Hepatocyte (in vitro differentiated cells): Measurements from ENCODE around the gene SAFB2. TPM values are rescaled to one million over a fixed set of nuclear protein-coding genes. Genes with fewer than 3 reads are reported as not detected.

Experiments
- DNase-seq: peaks from one replicate; pipeline ENCODE4 v3.0.0-alpha.2; 2016; ENCODE audit warnings: low spot score
- H2AFZ ChIP-seq: fragments of 200-600 bp; sonication (generic); 2 replicates; pipeline ENCODE4 v1.6.0; 2016; ENCODE audit warnings: antibody characterized with exemption, mild to moderate bottlenecking
- H3K27ac ChIP-seq: fragments of 200-600 bp; sonication (generic); 2 replicates; pipeline ENCODE4 v1.5.1; 2016; ENCODE audit warnings: mild to moderate bottlenecking
- H3K27me3 ChIP-seq: fragments of 200-600 bp; sonication (generic); 2 replicates; pipeline ENCODE4 v1.6.1; 2016
- H3K36me3 ChIP-seq: fragments of 200-600 bp; sonication (generic); replicated peaks from 2 replicates; pipeline ENCODE4 v1.5.1; 2016; ENCODE audit warnings: low read depth; ENCODE audit not compliant: insufficient read depth
- H3K4me1 ChIP-seq: fragments of 200-600 bp; sonication (generic); 2 replicates; pipeline ENCODE4 v1.5.1; 2016; ENCODE audit warnings: mild to moderate bottlenecking, moderate library complexity; ENCODE audit not compliant: insufficient read depth
- H3K4me2 ChIP-seq: fragments of 200-600 bp; sonication (generic); 2 replicates; pipeline ENCODE4 v1.6.0; 2016
- H3K4me3 ChIP-seq: fragments of 200-600 bp; sonication (generic); 2 replicates; pipeline ENCODE4 v1.5.1; 2016; ENCODE audit warnings: mild to moderate bottlenecking
- H3K79me2 ChIP-seq: fragments of 200-600 bp; sonication (generic); 2 replicates; pipeline ENCODE4 v1.6.0; 2017; ENCODE audit warnings: mild to moderate bottlenecking
- H3K9me2 ChIP-seq: fragments of 200-600 bp; sonication (generic); replicated peaks from 2 replicates; pipeline ENCODE4 v1.6.0; 2017; ENCODE audit warnings: mild to moderate bottlenecking; ENCODE audit not compliant: insufficient read depth
- H3K9me3 ChIP-seq: fragments of 200-600 bp; sonication (generic); 2 replicates; pipeline ENCODE4 v1.5.1; 2016; ENCODE audit warnings: low read depth, mild to moderate bottlenecking
- H4K20me1 ChIP-seq: fragments of 200-600 bp; sonication (generic); 2 replicates; pipeline ENCODE4 v1.6.0; 2016; ENCODE audit warnings: mild to moderate bottlenecking; ENCODE audit not compliant: insufficient read depth, poor library complexity, severe bottlenecking
- CTCF ChIP-seq: fragments of 200-600 bp; sonication (generic); IDR thresholded peaks from 2 replicates; pipeline ENCODE4 v1.5.1; 2016; ENCODE audit warnings: antibody characterized with exemption, mild to moderate bottlenecking; ENCODE audit not compliant: poor library complexity
- EZH2 ChIP-seq: fragments of 200-600 bp; sonication (generic); IDR thresholded peaks from 2 replicates; pipeline ENCODE4 v1.6.1; 2016; ENCODE audit warnings: antibody characterized with exemption, mild to moderate bottlenecking, borderline replicate concordance
- EZH2phosphoT487 ChIP-seq: fragments of 200-600 bp; sonication (generic); IDR thresholded peaks from one replicate; pipeline ENCODE4 v1.6.1; 2018; ENCODE audit warnings: antibody characterized with exemption, mild to moderate bottlenecking, low read depth, moderate library complexity; ENCODE audit not compliant: unreplicated experiment, severe bottlenecking
- WGBS: methylation state at CpG from one replicate; pipeline ENCODE4 v1.1.6; 2016; ENCODE audit warnings: low lambda C conversion rate; ENCODE audit errors: missing lambda C conversion rate; 5-methylcytosine and 5-hydroxymethylcytosine counted together
- polyA plus RNA-seq: library from polyadenylated mRNA; unstranded; fragments of >200 nt; fragmentation: Nextera tagmentation; extraction: Ambion mirVana; gene quantifications from 2 replicates; pipeline ENCODE4 v1.2.1, GENCODE V29; 2016
- total RNA-seq: library from RNA; depleted of rRNA; stranded (reverse); fragments of >200 nt; gene quantifications from 2 replicates; pipeline ENCODE4 v1.2.3, GENCODE V29; 2014

SAFB2 gene
- total and polyA plus RNA-seq, 2 experiments from 2014 or later: 21.1 to 42.6 TPM

- H3K79me2 ChIP-seq: no peaks in the 10 kb centered on the region
- 81% methylated on average over 22 of the region's 22 CpGs for WGBS
- H3K36me3 ChIP-seq: no peaks in the 10 kb centered on the region
- no peak overlapping the region for H3K27ac ChIP-seq
- no peaks in the 10 kb centered on the region for H3K9me2 ChIP-seq
- H2AFZ ChIP-seq: no peak overlapping the region
- DNase-seq: peak; percentile 44
- H3K4me2 ChIP-seq: no peak overlapping the region
- H4K20me1 ChIP-seq: no peaks in the 10 kb centered on the region
- TF ChIP-seq CTCF (no peak), EZH2 (no peak), EZH2phosphoT487 (no peak)
- H3K4me1 ChIP-seq: no peaks in the 10 kb centered on the region
- H3K4me3 ChIP-seq: no peak overlapping the region
- H3K27me3 ChIP-seq: no peaks in the 10 kb centered on the region
- no peaks in the 10 kb centered on the region for H3K9me3 ChIP-seq
Observed at GRCh38 chr19:5667751-5668271, 45.2 kb upstream of the SAFB2 start.

GRCh38 chr19:5666921-5667610, 44.5 kb upstream of the SAFB2 start:
- TF ChIP-seq EZH2 (no peak), CTCF (no peak), EZH2phosphoT487 (no peak)
- Histone ChIP-seq H3K9me3 (no peaks in the 10 kb centered on the region), H3K79me2 (no peaks in the 10 kb centered on the region), H3K27ac (no peak overlapping the region), H3K27me3 (no peaks in the 10 kb centered on the region), H2AFZ (no peak overlapping the region), H4K20me1 (no peaks in the 10 kb centered on the region), H3K36me3 (no peaks in the 10 kb centered on the region), H3K4me3 (no peak overlapping the region), H3K9me2 (no peaks in the 10 kb centered on the region), H3K4me1 (no peaks in the 10 kb centered on the region), H3K4me2 (no peak overlapping the region)
- 94% methylated on average over 20 of the region's 26 CpGs for WGBS
- DNase-seq: no peak

GRCh38 chr19:5665781-5666513, 43.4 kb upstream of the SAFB2 start:
- 86% methylated on average over 10 of the region's 10 CpGs for WGBS
- Histone ChIP-seq H3K36me3 (no peaks in the 10 kb centered on the region), H3K4me2 (no peak overlapping the region), H3K27me3 (no peaks in the 10 kb centered on the region), H3K4me3 (no peak overlapping the region), H3K79me2 (no peaks in the 10 kb centered on the region), H3K4me1 (no peaks in the 10 kb centered on the region), H3K27ac (no peak overlapping the region), H4K20me1 (no peaks in the 10 kb centered on the region), H3K9me3 (no peaks in the 10 kb centered on the region), H2AFZ (no peak overlapping the region), H3K9me2 (no peaks in the 10 kb centered on the region)
- no peak for DNase-seq
- TF ChIP-seq CTCF: peak; percentile 5
- TF ChIP-seq EZH2phosphoT487: no peak
- no peak for TF ChIP-seq EZH2
